WTC11 (cell line): ENCODE data around the gene ENC1. TPM values are rescaled to one million over a fixed set of nuclear protein-coding genes. Genes with fewer than 3 reads are reported as not detected.

Experiments used
- ATAC-seq: fragments of 200-7000 bp; cut with Tn5 transposase; 2 replicates; pipeline ENCODE4 v1.10.0; 2021; ENCODE audit warnings: mild to moderate bottlenecking, moderate library complexity
- CTCF ChIA-PET: fragments of 300-600 bp; sonication (Branson Sonifier 250); formaldehyde crosslinking; loops from one replicate; lab custom pipeline; 2021; ENCODE audit warnings: antibody characterized with exemption; lab: Charles Lee
- POLR2A ChIA-PET: fragments of 350-600 bp; sonication (Branson Sonifier 250); formaldehyde crosslinking; loops from one replicate; lab custom pipeline; 2021; ENCODE audit warnings: antibody characterized with exemption; lab: Charles Lee
- DNase-seq: peaks from one replicate; pipeline ENCODE4 v3.0.0; 2021; ENCODE audit warnings: low spot score
- H3K27ac Mint-ChIP-seq: 2 replicates; pipeline ENCODE4 v1.8.0; 2021; ENCODE audit warnings: mixed read lengths
- H3K27me3 Mint-ChIP-seq: 2 replicates; pipeline ENCODE4 v1.8.0; 2021; ENCODE audit warnings: low read depth, mild to moderate bottlenecking, moderate library complexity, mixed read lengths
- H3K36me3 Mint-ChIP-seq: 2 replicates; pipeline ENCODE4 v1.8.0; 2021; ENCODE audit warnings: mixed read lengths
- H3K4me1 Mint-ChIP-seq: 2 replicates; pipeline ENCODE4 v1.8.0; 2022; ENCODE audit warnings: mixed read lengths
- H3K4me3 Mint-ChIP-seq: 2 replicates; pipeline ENCODE4 v1.8.0; 2021; ENCODE audit warnings: mild to moderate bottlenecking, moderate library complexity, mixed read lengths
- H3K9me3 Mint-ChIP-seq: 2 replicates; pipeline ENCODE4 v1.8.0; 2021; ENCODE audit warnings: mixed read lengths
- ATF1 ChIP-seq: sonication (generic); formaldehyde crosslinking; IDR thresholded peaks from 2 replicates; pipeline ENCODE4 v1.8.1; 2023; ENCODE audit warnings: mild to moderate bottlenecking, moderate library complexity, missing genetic modification reagents
- CDX4 ChIP-seq: fragments of 250-450 bp; sonication (Bioruptor Pico); IDR thresholded peaks from 2 replicates; pipeline ENCODE4 v1.9.0; 2021; ENCODE audit warnings: moderate library complexity, mild to moderate bottlenecking, inconsistent platforms, borderline replicate concordance
- CTCF ChIP-seq: fragments of 200-600 bp; IDR thresholded peaks from 2 replicates; pipeline ENCODE4 v1.8.0; 2022; ENCODE audit warnings: antibody characterized with exemption
- ELF4 ChIP-seq: sonication (generic); formaldehyde crosslinking; IDR thresholded peaks from 2 replicates; pipeline ENCODE4 v1.8.1; 2022; ENCODE audit warnings: low read depth, mild to moderate bottlenecking, moderate library complexity, missing genetic modification reagents
- EMX1 ChIP-seq: fragments of 250-450 bp; sonication (Bioruptor Pico); IDR thresholded peaks from 2 replicates; pipeline ENCODE4 v1.8.0; 2021; ENCODE audit warnings: mild to moderate bottlenecking
- FOXP1 ChIP-seq: sonication (generic); formaldehyde crosslinking; IDR thresholded peaks from 2 replicates; pipeline ENCODE4 v1.8.0; 2022; ENCODE audit warnings: missing genetic modification reagents, mild to moderate bottlenecking, moderate library complexity, borderline replicate concordance
- MYBL2 ChIP-seq: sonication (generic); formaldehyde crosslinking; IDR thresholded peaks from 2 replicates; pipeline ENCODE4 v1.8.1; 2023; ENCODE audit warnings: mild to moderate bottlenecking, moderate library complexity, missing genetic modification reagents
- PRDM15 ChIP-seq: sonication (generic); formaldehyde crosslinking; IDR thresholded peaks from 2 replicates; pipeline ENCODE4 v1.8.0; 2022; ENCODE audit warnings: missing genetic modification reagents
- ZBTB43 ChIP-seq: sonication (generic); formaldehyde crosslinking; IDR thresholded peaks from 2 replicates; pipeline ENCODE4 v1.8.1; 2023; ENCODE audit warnings: mild to moderate bottlenecking, missing genetic modification reagents
- ZNF138 ChIP-seq: sonication (generic); formaldehyde crosslinking; conservative IDR thresholded peaks from 2 replicates; pipeline ENCODE4 v1.8.1; 2022; ENCODE audit warnings: mild to moderate bottlenecking, moderate library complexity, missing genetic modification reagents
- ZNF423 ChIP-seq: fragments of 250-450 bp; sonication (Bioruptor Pico); IDR thresholded peaks from 2 replicates; pipeline ENCODE4 v2.1.2; 2022; ENCODE audit warnings: mild to moderate bottlenecking, moderate library complexity
- total RNA-seq: library from RNA; stranded (reverse); gene quantifications from 3 replicates; pipeline ENCODE4 v1.2.3, GENCODE V29; 2021
- TF ChIP-seq, protein P1 (sequence below): sonication (generic); formaldehyde crosslinking; IDR thresholded peaks from 2 replicates; pipeline ENCODE4 v1.8.1; 2023; ENCODE audit warnings: mild to moderate bottlenecking, missing genetic modification reagents, borderline replicate concordance
- TF ChIP-seq, protein P2 (sequence below): sonication (generic); formaldehyde crosslinking; conservative IDR thresholded peaks from 2 replicates; pipeline ENCODE4 v1.8.1; 2023; ENCODE audit warnings: mild to moderate bottlenecking, low read depth, missing genetic modification reagents, moderate library complexity

The ENC1 gene
- total RNA-seq, 1 experiment from 2014 or later = 18.3 TPM

DNA sequence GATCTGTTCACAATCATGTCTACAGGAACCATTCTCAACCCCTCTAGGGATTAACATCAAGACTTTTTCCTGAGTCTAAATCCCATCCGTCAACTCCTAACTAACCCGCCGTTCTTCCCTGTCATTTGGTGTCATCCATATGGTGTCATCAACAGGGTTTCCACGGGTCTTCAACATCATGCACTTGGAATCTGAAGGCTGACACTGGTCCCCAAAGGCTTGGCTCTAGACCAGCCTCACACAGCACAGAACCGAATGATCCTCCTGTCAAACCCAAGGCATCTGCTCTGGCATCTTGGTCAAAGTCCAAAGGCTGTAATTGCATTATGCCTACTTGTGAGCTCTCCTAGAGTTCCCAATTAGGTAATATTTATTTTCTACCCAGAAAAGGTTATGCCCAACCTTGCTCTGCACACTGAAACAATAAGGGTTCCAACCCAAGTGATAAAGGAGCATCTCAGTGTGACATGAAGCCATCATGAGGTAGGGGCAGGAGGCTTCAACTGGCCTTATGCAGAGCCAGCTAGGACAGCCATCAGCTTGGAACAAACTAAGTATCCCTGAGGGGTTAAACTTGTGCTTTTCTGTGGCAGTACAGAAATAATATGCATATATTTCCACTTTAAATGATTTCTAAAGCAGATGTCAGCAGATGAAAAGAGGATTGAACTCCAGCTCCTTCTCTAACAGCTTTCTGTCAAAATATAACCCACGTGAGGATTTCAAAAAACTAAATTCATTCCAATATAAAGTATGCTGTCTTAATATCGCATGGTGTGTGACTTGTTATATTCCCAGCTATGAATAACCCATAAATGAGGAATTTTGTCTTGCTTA is 13.9 kb downstream of the ENC1 start:
- ChIA-PET CTCF (interaction anchor here (0.7 to 2.1 kb wide), 15 partner anchors 9 to 613 kb away, joined by 3 to 15 read pairs (median 4); partner anchors contain the start of gene ENC1), POLR2A (interaction anchor here (1.0 kb wide), 1 partner anchor 14 kb away, joined by 3 read pairs; the partner anchor contains the start of gene ENC1)
- Mint-ChIP-seq H3K9me3 (no peaks in the 10 kb centered on the region), H3K4me1 (peaks cover 66% of the 10 kb centered on the region), H3K36me3 (no peaks in the 10 kb centered on the region), H3K27me3 (no peaks in the 10 kb centered on the region), H3K4me3 (no peak overlapping the region), H3K27ac (no peak overlapping the region)
- TF ChIP-seq CDX4 (CRISPR knock-in tag) = peak; percentile 74
- TF ChIP-seq ZNF423 (CRISPR knock-in tag) = no peak
- DNase-seq (no peak), ATAC-seq (no peak)

- Mint-ChIP-seq H3K27ac (no peak overlapping the region), H3K9me3 (no peaks in the 10 kb centered on the region), H3K4me1 (peaks cover 65% of the 10 kb centered on the region), H3K36me3 (no peaks in the 10 kb centered on the region), H3K27me3 (no peaks in the 10 kb centered on the region), H3K4me3 (no peak overlapping the region)
- ATAC-seq (peak; percentile 71), DNase-seq (no peak)
- TF ChIP-seq FOXP1 (CRISPR knock-in tag) (no peak), CTCF (0 out of 2 replicates have a peak, but pooled peaks have one; percentile 16)
- CTCF ChIA-PET = interaction anchor here (0.5 to 2.1 kb wide), 21 partner anchors 8 to 612 kb away, joined by 3 to 15 read pairs (median 4); partner anchors contain the start of gene ENC1
- POLR2A ChIA-PET = interaction anchor here (0.8 to 1.0 kb wide), 2 partner anchors 14 to 15 kb away, joined by 3 read pairs; partner anchors contain the start of gene ENC1
These were observed 14.7 kb downstream of the ENC1 start for GRCh38 chr5:74625742-74626241.

DNA sequence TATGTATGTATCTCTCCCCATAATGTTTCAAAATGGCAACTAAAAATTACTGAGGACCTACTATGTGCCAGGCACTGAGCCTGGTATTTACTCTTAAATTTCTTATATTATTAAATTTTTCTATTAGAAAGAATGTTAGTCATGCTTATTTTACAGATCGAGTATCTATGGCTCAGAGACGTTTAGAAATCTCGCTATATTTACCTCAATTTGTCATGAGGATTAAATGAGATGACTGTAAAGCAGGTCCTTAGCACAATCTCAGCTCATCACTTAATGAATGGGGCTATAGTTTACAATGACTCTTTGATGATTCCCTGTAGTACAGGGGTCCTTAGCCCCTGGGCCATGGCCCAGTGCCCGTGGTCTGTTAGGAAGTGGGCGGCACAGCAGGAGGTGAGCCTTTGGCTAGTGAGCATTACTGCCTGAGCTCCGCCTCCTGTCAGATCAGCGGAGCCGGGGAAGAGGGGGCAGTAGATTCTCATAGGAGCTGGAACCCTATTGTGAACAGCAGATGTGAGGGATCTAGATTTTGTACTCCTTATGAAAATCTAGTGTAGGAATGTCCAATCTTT is 15.5 kb downstream of the ENC1 start:
- ATAC-seq = no peak
- DNase-seq = no peak
- H3K27ac Mint-ChIP-seq = no peak overlapping the region
- CTCF ChIA-PET = interaction anchor here (0.6 to 2.1 kb wide), 12 partner anchors 9 to 413 kb away, joined by 3 to 15 read pairs (median 4); partner anchors contain the start of gene ENC1
- H3K9me3 Mint-ChIP-seq = no peaks in the 10 kb centered on the region
- peaks cover 58% of the 10 kb centered on the region for H3K4me1 Mint-ChIP-seq
- H3K4me3 Mint-ChIP-seq = no peak overlapping the region
- H3K27me3 Mint-ChIP-seq = 0 out of 2 replicates have a peak, but pooled peaks cover 3% of the 10 kb centered on the region
- H3K36me3 Mint-ChIP-seq = no peaks in the 10 kb centered on the region
- POLR2A ChIA-PET = interaction anchor here (0.8 kb wide), 1 partner anchor 15 kb away, joined by 3 read pairs; no protein-coding TSS in a partner anchor
- no peak for TF ChIP-seq FOXP1 (CRISPR knock-in tag)
- TF ChIP-seq, protein P1, sequence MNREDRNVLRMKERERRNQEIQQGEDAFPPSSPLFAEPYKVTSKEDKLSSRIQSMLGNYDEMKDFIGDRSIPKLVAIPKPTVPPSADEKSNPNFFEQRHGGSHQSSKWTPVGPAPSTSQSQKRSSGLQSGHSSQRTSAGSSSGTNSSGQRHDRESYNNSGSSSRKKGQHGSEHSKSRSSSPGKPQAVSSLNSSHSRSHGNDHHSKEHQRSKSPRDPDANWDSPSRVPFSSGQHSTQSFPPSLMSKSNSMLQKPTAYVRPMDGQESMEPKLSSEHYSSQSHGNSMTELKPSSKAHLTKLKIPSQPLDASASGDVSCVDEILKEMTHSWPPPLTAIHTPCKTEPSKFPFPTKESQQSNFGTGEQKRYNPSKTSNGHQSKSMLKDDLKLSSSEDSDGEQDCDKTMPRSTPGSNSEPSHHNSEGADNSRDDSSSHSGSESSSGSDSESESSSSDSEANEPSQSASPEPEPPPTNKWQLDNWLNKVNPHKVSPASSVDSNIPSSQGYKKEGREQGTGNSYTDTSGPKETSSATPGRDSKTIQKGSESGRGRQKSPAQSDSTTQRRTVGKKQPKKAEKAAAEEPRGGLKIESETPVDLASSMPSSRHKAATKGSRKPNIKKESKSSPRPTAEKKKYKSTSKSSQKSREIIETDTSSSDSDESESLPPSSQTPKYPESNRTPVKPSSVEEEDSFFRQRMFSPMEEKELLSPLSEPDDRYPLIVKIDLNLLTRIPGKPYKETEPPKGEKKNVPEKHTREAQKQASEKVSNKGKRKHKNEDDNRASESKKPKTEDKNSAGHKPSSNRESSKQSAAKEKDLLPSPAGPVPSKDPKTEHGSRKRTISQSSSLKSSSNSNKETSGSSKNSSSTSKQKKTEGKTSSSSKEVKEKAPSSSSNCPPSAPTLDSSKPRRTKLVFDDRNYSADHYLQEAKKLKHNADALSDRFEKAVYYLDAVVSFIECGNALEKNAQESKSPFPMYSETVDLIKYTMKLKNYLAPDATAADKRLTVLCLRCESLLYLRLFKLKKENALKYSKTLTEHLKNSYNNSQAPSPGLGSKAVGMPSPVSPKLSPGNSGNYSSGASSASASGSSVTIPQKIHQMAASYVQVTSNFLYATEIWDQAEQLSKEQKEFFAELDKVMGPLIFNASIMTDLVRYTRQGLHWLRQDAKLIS (CRISPR knock-in tag) = no peak
- TF ChIP-seq ELF4 = no peak
- TF ChIP-seq ZBTB43 (CRISPR knock-in tag) = no peak
- TF ChIP-seq MYBL2 (CRISPR knock-in tag) = no peak
- TF ChIP-seq ATF1 (CRISPR knock-in tag) = no peak
- no peak for TF ChIP-seq PRDM15
- TF ChIP-seq, protein P2, sequence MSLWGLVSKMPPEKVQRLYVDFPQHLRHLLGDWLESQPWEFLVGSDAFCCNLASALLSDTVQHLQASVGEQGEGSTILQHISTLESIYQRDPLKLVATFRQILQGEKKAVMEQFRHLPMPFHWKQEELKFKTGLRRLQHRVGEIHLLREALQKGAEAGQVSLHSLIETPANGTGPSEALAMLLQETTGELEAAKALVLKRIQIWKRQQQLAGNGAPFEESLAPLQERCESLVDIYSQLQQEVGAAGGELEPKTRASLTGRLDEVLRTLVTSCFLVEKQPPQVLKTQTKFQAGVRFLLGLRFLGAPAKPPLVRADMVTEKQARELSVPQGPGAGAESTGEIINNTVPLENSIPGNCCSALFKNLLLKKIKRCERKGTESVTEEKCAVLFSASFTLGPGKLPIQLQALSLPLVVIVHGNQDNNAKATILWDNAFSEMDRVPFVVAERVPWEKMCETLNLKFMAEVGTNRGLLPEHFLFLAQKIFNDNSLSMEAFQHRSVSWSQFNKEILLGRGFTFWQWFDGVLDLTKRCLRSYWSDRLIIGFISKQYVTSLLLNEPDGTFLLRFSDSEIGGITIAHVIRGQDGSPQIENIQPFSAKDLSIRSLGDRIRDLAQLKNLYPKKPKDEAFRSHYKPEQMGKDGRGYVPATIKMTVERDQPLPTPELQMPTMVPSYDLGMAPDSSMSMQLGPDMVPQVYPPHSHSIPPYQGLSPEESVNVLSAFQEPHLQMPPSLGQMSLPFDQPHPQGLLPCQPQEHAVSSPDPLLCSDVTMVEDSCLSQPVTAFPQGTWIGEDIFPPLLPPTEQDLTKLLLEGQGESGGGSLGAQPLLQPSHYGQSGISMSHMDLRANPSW (CRISPR knock-in tag) = no peak
- no peak for TF ChIP-seq EMX1 (CRISPR knock-in tag)
- TF ChIP-seq ZNF138 (CRISPR knock-in tag) = no peak
